ENCODE measurements around the gene ENTREP3. TPM values are rescaled to one million over a fixed set of nuclear protein-coding genes. Genes with fewer than 3 reads are reported as not detected.

The ENTREP3 gene
- total and polyA plus RNA-seq, 2 donors (not counting 3 experiments of a cell fraction or from before 2014, with no cell fraction given), result 27.4 to 62.7 TPM

GRCh38 chr1:155253797-155254196, 1.5 kb downstream of the ENTREP3 start:
- Histone ChIP-seq H3K27me3 (ENCODE audit: control insufficient read depth in 2 of 2, insufficient read depth in 2 of 2, low read length in 2 of 2) (no peaks in the 10 kb centered on the region), H3K9ac (replicated peaks; ENCODE audit: extremely low read depth, insufficient read depth, low read length) (no peak overlapping the region), H3K36me3 (ENCODE audit: control insufficient read depth in 2 of 2, extremely low read depth in 1 of 2, insufficient read depth in 2 of 2, low read length in 2 of 2) (peaks cover 3 to 8% of the 10 kb centered on the region in 2 experiments), H3K9me3 (replicated peaks; ENCODE audit: control insufficient read depth, insufficient read depth, low read length) (no peaks in the 10 kb centered on the region), H3K4me2 (ENCODE audit: insufficient read depth, low read length) (peak overlapping the region; percentile 76), H3K4me1 (ENCODE audit: control insufficient read depth, extremely low read depth, insufficient read depth, low read length) (peaks cover 29% of the 10 kb centered on the region), H3K4me3 (replicated peaks in 1 of 3; ENCODE audit: insufficient read depth in 1 of 3, low read depth in 1 of 3, low read length in 3 of 3) (peak overlapping the region in 2 of 3 experiments; percentile 57 to 77), H3K27ac (ENCODE audit: insufficient read depth, low read depth, low read length) (no peak overlapping the region), H3K9me1 (replicated peaks; ENCODE audit: control insufficient read depth, extremely low read depth, insufficient read depth, low read length) (no peaks in the 10 kb centered on the region), H3K79me2 (ENCODE audit: control insufficient read depth, insufficient read depth, low read length) (peaks cover 9% of the 10 kb centered on the region), H2AFZ (ENCODE audit: low read depth, low read length) (no peak overlapping the region), H4K20me1 (replicated peaks; ENCODE audit: control insufficient read depth, extremely low read depth, insufficient read depth, low read length) (no peaks in the 10 kb centered on the region)
- no peak for TF ChIP-seq JUN (IDR thresholded peaks at IDR 0.05; ENCODE audit: borderline replicate concordance, insufficient read depth, insufficient read length, low read depth)
- TF ChIP-seq POLR2A (IDR thresholded peaks at IDR 0.05; ENCODE audit: low read depth, low read length), result no peak
- TF ChIP-seq POLR2AphosphoS5 (IDR thresholded peaks at IDR 0.05; ENCODE audit: insufficient read depth, low read depth, low read length), result no peak
- no peak for TF ChIP-seq MYC (IDR thresholded peaks at IDR 0.05; ENCODE audit: low read depth, low read length)
- TF ChIP-seq EZH2 (IDR thresholded peaks at IDR 0.05; ENCODE audit: borderline replicate concordance, low read depth, low read length, severe bottlenecking), result no peak
- no peak for TF ChIP-seq GATA2 (IDR thresholded peaks at IDR 0.05; ENCODE audit: insufficient read depth, insufficient read length, low read depth, low read length)
- TF ChIP-seq MAX (IDR thresholded peaks at IDR 0.05; ENCODE audit: insufficient read depth, insufficient read length), result no peak
- TF ChIP-seq, protein P1, sequence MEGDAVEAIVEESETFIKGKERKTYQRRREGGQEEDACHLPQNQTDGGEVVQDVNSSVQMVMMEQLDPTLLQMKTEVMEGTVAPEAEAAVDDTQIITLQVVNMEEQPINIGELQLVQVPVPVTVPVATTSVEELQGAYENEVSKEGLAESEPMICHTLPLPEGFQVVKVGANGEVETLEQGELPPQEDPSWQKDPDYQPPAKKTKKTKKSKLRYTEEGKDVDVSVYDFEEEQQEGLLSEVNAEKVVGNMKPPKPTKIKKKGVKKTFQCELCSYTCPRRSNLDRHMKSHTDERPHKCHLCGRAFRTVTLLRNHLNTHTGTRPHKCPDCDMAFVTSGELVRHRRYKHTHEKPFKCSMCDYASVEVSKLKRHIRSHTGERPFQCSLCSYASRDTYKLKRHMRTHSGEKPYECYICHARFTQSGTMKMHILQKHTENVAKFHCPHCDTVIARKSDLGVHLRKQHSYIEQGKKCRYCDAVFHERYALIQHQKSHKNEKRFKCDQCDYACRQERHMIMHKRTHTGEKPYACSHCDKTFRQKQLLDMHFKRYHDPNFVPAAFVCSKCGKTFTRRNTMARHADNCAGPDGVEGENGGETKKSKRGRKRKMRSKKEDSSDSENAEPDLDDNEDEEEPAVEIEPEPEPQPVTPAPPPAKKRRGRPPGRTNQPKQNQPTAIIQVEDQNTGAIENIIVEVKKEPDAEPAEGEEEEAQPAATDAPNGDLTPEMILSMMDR (IDR thresholded peaks at IDR 0.05; ENCODE audit: extremely low read depth in 1 of 2, insufficient read depth in 1 of 2, low read depth in 1 of 2, low read length in 2 of 2), result no peak
- TF ChIP-seq FOS (IDR thresholded peaks at IDR 0.05; ENCODE audit: borderline replicate concordance, insufficient read depth, low read length), result no peak
- ChIA-PET CTCF (no interaction called here), POLR2A (no interaction called here)
- no peak for DNase-seq (ENCODE audit: low read depth, low spot score)
- dilution Hi-C loops (cut with MboI; ENCODE audit: extremely low pct_ligation_motif_present, low sequenced_read_pairs) (no loop called here), intact Hi-C loops (cut with micrococcal nuclease) (loop anchor here (2.0 to 10.0 kb wide), 2 partner anchors 19 to 311 kb away; partner anchors contain the start of genes ASH1L and CLK2)
- BruUV-seq (replicated peaks), result no TSS peak
- FAIRE-seq, result peak; percentile 24

All from endothelial cell of umbilical vein (primary cell).